Measurements from ENCODE around the gene TXNDC17.

TXNDC17 gene

GRCh38 chr17:6683730-6684459 lies 43.0 kb downstream of the TXNDC17 start:
- TF ChIP-seq REST (IDR thresholded peaks at IDR 0.05; ENCODE audit: insufficient read depth in 1 of 2, low read depth in 2 of 2, low read length in 2 of 2) (no peak), TAF1 (IDR thresholded peaks at IDR 0.05; ENCODE audit: borderline replicate concordance, insufficient read depth, low read length) (no peak), SIN3A (IDR thresholded peaks at IDR 0.05; ENCODE audit: borderline replicate concordance, insufficient read depth, low read length) (no peak), POLR2AphosphoS5 (IDR thresholded peaks at IDR 0.05; ENCODE audit: low read depth, low read length) (no peak), FOXP2 (optimal IDR thresholded peaks at IDR 0.05; ENCODE audit: borderline replicate concordance, extremely low read depth, extremely low read length, insufficient read depth) (no peak)

- TF ChIP-seq POLR2AphosphoS5 (IDR thresholded peaks at IDR 0.05; ENCODE audit: low read depth, low read length) (no peak), SIN3A (IDR thresholded peaks at IDR 0.05; ENCODE audit: borderline replicate concordance, insufficient read depth, low read length) (no peak), TAF1 (IDR thresholded peaks at IDR 0.05; ENCODE audit: borderline replicate concordance, insufficient read depth, low read length) (no peak), FOXP2 (optimal IDR thresholded peaks at IDR 0.05; ENCODE audit: borderline replicate concordance, extremely low read depth, extremely low read length, insufficient read depth) (no peak), REST (IDR thresholded peaks at IDR 0.05; ENCODE audit: insufficient read depth in 1 of 2, low read depth in 2 of 2, low read length in 2 of 2) (no peak)
These were observed 43.6 kb downstream of the TXNDC17 start for GRCh38 chr17:6684460-6684783.

- TF ChIP-seq SIN3A (IDR thresholded peaks at IDR 0.05; ENCODE audit: borderline replicate concordance, insufficient read depth, low read length) = no peak
- no peak for TF ChIP-seq POLR2AphosphoS5 (IDR thresholded peaks at IDR 0.05; ENCODE audit: low read depth, low read length)
- no peak for TF ChIP-seq TAF1 (IDR thresholded peaks at IDR 0.05; ENCODE audit: borderline replicate concordance, insufficient read depth, low read length)
- no peak for TF ChIP-seq REST (IDR thresholded peaks at IDR 0.05; ENCODE audit: insufficient read depth in 1 of 2, low read depth in 2 of 2, low read length in 2 of 2)
- TF ChIP-seq FOXP2 (optimal IDR thresholded peaks at IDR 0.05; ENCODE audit: borderline replicate concordance, extremely low read depth, extremely low read length, insufficient read depth) = no peak
These were observed 44.3 kb downstream of the TXNDC17 start for GRCh38 chr17:6684881-6685767.

- TF ChIP-seq TAF1 (IDR thresholded peaks at IDR 0.05; ENCODE audit: borderline replicate concordance, insufficient read depth, low read length) (no peak), REST (IDR thresholded peaks at IDR 0.05; ENCODE audit: insufficient read depth in 1 of 2, low read depth in 2 of 2, low read length in 2 of 2) (no peak), POLR2AphosphoS5 (IDR thresholded peaks at IDR 0.05; ENCODE audit: low read depth, low read length) (no peak), SIN3A (IDR thresholded peaks at IDR 0.05; ENCODE audit: borderline replicate concordance, insufficient read depth, low read length) (no peak), FOXP2 (optimal IDR thresholded peaks at IDR 0.05; ENCODE audit: borderline replicate concordance, extremely low read depth, extremely low read length, insufficient read depth) (no peak)
These were observed 45.2 kb downstream of the TXNDC17 start for GRCh38 chr17:6686026-6686425.

All from PFSK-1 (cell line).